Activated T-cell treated with anti-CD3 and anti-CD28 coated beads, Interleukin-2, amount 50 U/mL, for 1 hour (primary cell): Measurements from ENCODE around the gene SLC13A4.
"Not testable (repeated sequence)": the region's sequence is repeated elsewhere in the genome, so short reads cannot be mapped to it uniquely, and the experiment has no call there.

Experiments used
- DNase-seq: peaks from one replicate; pipeline ENCODE4 v3.0.0-alpha.2; 2020

SLC13A4 gene

GRCh38 chr7:135747366-135747765 is 19.4 kb upstream of the SLC13A4 start:
- no peak for DNase-seq

- no peak for DNase-seq
These were observed 17.8 kb upstream of the SLC13A4 start for GRCh38 chr7:135745703-135746312.

- no peak for DNase-seq
These were observed 17.1 kb upstream of the SLC13A4 start for GRCh38 chr7:135744938-135745702.

GRCh38 chr7:135743907-135744731 is 16.1 kb upstream of the SLC13A4 start:
- DNase-seq: no peak

GRCh38 chr7:135742371-135742770 is 14.4 kb upstream of the SLC13A4 start:
- no peak for DNase-seq

GRCh38 chr7:135741905-135742304 is 13.9 kb upstream of the SLC13A4 start:
- no peak for DNase-seq

GRCh38 chr7:135740889-135741288 is 12.9 kb upstream of the SLC13A4 start:
- DNase-seq: no peak

GRCh38 chr7:135737306-135737647 is 9.3 kb upstream of the SLC13A4 start:
- DNase-seq: not testable (repeated sequence)

GRCh38 chr7:135736586-135737305 is 8.8 kb upstream of the SLC13A4 start:
- no peak for DNase-seq

- DNase-seq: no peak
These were observed 6.3 kb upstream of the SLC13A4 start for GRCh38 chr7:135734343-135734689.

- DNase-seq: no peak
These were observed 5.8 kb upstream of the SLC13A4 start for GRCh38 chr7:135733603-135734342.

GRCh38 chr7:135731131-135731530 is 3.1 kb upstream of the SLC13A4 start:
- DNase-seq: no peak

- no peak for DNase-seq
These were observed 1.2 kb upstream of the SLC13A4 start for GRCh38 chr7:135729230-135729629.

GRCh38 chr7:135726911-135727673 is 894 bp downstream of the SLC13A4 start:
- DNase-seq: no peak

- no peak for DNase-seq
These were observed 1.7 kb downstream of the SLC13A4 start for GRCh38 chr7:135726276-135726788.

- no peak for DNase-seq
These were observed 4.6 kb downstream of the SLC13A4 start for GRCh38 chr7:135723411-135723810.

GRCh38 chr7:135721198-135721820 is 6.7 kb downstream of the SLC13A4 start:
- no peak for DNase-seq

GRCh38 chr7:135719688-135720087 is 8.3 kb downstream of the SLC13A4 start:
- DNase-seq: no peak

- no peak for DNase-seq
These were observed 9.1 kb downstream of the SLC13A4 start for GRCh38 chr7:135718794-135719437.

- no peak for DNase-seq
These were observed 9.8 kb downstream of the SLC13A4 start for GRCh38 chr7:135718219-135718618.

- no peak for DNase-seq
These were observed 10.3 kb downstream of the SLC13A4 start for GRCh38 chr7:135717693-135718092.
